Measurements from ENCODE around the gene STEAP3.

STEAP3 gene

DNA sequence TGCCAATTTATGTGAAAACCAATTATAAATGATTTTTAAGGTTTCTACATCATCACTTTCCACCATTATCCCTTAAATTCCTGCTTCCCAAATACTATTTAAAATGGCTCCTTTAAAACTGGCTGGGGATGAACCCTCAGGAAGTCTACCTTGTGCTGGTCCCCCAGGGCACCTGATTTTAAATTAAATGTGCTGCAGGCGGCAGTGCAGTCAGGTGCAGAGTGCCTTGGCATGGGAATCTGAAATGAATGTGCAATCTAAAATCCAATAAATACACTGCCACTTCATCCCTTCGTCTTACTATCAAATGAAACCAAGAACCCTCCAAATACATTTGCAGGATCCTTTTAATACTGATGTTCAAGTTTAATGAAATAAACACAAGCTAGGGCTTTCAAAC lies 81.2 kb downstream of the STEAP3 start:
- DNase-seq: no peak

DNA sequence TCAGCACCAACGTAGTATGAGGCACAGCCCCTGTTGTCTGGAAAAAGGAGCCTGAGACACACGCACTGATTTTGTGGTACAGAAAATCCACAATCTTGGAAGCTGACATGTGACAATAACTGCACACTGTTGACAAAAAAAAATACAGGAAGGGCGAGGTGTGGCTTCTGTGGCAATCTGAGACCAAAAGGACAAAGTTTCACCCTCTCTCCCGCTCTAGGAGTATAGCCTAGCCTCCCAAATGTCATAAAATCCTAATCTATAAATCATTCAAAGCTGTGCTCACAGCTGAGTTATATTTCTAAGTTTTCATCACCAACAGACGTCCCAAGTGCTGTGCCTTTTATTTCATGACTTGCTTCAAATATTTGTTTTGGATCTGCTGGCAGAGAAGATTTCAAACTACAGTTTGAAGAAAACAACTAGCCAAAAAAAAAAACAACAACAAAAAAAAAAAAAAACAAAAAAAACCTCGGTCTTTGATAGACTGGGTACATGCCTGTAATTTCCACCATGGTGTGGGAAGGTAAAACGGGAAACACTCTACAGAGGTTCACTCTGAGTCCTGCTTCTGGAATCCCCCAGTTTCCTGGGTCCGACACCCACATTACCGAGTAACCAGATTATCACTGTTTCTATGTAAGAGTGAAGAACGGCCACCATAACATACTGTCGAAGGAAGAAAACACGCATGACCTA lies 82.0 kb downstream of the STEAP3 start:
- no peak for DNase-seq

DNA sequence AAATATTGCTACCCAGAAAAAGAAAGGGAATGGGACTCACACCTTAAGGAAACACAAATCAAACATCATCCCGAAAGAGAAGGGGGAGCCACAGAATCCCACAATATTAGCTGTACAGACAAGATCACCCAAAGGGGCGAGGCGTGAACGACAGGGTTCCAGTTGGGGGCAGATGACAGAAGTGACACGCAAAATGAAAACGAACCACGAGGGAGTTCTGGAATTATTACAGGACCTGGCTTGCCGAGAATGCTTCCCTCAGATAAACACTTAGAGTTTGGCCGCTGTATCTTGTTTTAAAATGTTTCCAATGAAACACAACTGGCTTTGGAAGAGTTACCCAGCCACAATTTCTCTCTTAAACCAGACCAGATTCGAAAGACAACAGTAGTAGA lies 82.6 kb downstream of the STEAP3 start:
- no peak for DNase-seq

DNA sequence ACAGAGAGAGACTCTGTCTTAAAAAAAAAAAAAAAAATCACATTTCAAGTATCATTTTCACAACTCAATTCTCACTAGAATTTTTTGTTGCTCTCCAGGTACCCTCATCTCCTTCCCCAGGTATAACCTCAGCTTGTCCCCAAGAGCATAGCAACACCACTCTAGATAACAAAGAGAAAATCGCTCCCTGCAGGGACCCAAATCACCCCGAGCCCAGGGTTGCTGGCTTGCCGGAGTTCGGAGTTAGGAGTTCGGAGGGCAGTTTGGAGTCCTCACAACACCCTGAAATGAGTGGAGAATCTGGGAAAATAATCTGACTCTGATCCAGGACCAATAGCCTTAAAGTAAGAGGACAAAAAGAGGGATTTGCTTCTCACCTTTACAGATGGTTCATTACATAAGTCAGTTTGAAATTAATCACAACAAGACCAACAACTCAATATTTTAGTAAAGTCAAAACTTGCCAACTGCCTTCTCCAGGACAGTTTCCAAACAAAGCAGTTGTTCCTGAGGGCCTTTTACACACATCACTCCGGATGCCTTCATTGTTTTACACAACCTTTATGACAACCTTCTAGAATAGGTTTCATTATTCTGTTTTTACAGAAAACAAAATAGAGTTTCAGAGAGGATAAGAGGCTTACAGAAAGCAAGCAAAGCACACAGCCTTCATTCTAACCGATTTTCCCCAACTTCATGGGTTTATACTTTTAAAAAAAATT lies 83.9 kb downstream of the STEAP3 start:
- DNase-seq: no peak

DNA sequence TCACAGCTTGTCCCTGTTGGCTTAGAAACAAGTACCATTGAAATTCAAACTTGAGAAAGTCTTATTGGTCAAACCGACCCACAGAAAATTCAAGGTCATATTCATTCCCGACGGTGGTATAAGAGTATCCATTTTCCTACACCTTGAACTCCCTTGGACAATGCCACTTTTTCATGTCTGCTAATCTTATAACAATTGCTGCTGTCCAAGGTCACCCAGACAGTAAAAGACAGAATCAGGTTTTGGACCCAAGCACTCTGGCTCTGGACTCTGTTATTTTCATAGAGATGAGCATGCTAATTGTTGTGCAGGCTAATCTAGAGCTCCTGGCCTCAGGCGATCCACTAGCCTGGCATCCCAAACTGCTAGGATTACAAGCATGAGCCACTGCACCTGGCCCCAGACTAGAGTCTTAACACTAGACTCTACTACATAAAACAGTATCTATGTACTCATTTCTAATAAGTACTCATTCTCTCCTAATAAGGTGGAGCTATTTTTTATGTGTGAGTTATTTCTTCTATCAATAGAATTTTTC lies 85.2 kb downstream of the STEAP3 start:
- DNase-seq: no peak

DNA sequence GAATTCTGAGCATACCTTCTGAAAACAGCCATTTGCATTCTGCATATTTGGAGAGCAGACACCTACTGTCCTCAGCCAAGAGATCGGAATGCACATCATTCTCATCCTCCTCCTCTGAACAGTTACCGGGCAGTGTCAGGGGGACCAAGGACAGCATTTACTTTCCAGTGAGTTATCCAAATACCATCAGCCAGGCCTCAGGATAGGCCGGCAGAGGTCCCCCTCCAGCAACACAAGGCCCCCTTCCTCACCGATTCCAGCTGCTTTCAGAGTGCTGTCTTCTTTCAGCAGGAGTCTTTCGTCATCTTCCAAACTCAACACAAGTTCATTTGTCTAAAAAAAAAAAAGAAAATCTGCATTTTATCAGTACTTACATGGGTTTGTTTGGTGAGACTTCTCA lies 87.7 kb downstream of the STEAP3 start:
- no peak for DNase-seq

DNA sequence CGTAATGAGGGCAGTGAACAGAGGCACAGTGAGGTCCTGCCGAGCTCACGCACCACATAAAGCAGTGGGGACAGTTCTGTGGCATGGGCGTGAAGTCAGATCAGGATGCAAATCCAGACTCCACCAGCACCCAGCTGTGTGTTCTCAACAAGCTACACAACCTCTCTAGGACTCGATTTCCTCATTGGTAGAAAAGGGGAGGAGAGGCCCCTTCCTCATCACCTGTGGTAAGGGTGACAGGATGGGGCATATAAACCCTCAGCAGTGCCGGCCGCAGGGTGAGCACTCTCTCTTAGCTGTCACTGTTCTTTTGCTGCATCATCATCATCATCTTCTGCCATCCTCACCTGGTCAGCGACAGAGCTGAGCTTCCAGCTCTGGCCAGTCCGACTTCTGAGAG lies 88.2 kb downstream of the STEAP3 start:
- no peak for DNase-seq

Measured in NCI-H1436 (cell line).